SK-N-SH (cell line): ENCODE measurements around the gene PELI2. TPM values are rescaled to one million over a fixed set of nuclear protein-coding genes. Genes with fewer than 3 reads are reported as not detected.

Experiments
- CTCF ChIA-PET: fragments of 300-600, 350-600 bp; formaldehyde crosslinking; extraction: SDS; loops from one replicate; lab custom pipeline; 2021; lab: Yijun Ruan, JAX
- POLR2A ChIA-PET: fragments of 350-600 bp; sonication (Branson Sonifier 250); formaldehyde crosslinking; extraction: SDS; loops from one replicate; lab custom pipeline; 2020; ENCODE audit warnings: antibody characterized with exemption, inconsistent platforms; lab: Yijun Ruan, JAX
- DNase-seq: peaks from one replicate; pipeline ENCODE4 v3.0.0; 2012
- H2AFZ ChIP-seq: fragments of 200-600 bp; sonication (generic); 2 replicates; pipeline ENCODE4 v1.8.1; 2016; ENCODE audit warnings: antibody characterized with exemption, mild to moderate bottlenecking, low read depth
- H3F3A ChIP-seq: fragments of 200-600 bp; sonication (generic); replicated peaks from 2 replicates; pipeline ENCODE3; 2016; ENCODE audit warnings: antibody characterized with exemption, mild to moderate bottlenecking; ENCODE audit not compliant: insufficient read depth
- H3K27ac ChIP-seq, 2 experiments: fragments of 200-500 bp in 1 of 2; fragments of 200-600 bp in 1 of 2; sonication (Bioruptor generic) in 1 of 2; sonication (generic), shearing (Covaris generic) in 1 of 2; 2 replicates each; pipeline versions ENCODE4 v1.5.1 to v1.6.1; 2014 to 2016; ENCODE audit warnings: low read depth in 2 of 2, inconsistent platforms in 1 of 2, low read length in 1 of 2, mild to moderate bottlenecking in 1 of 2, mixed read lengths in 1 of 2
- H3K27me3 ChIP-seq: fragments of 200-600 bp; sonication (generic), shearing (Covaris generic); 2 replicates; pipeline ENCODE4 v1.6.1; 2016; ENCODE audit warnings: mixed run types; ENCODE audit not compliant: insufficient read depth
- H3K36me3 ChIP-seq, 2 experiments: fragments of 200-500 bp in 1 of 2; fragments of 200-600 bp in 1 of 2; sonication (Bioruptor generic) in 1 of 2; sonication (generic) in 1 of 2; replicated peaks in 1 of 2; 2 replicates each; pipeline versions ENCODE3 to v1.5.1; 2014 to 2016; ENCODE audit warnings: low read length in 1 of 2, mild to moderate bottlenecking in 1 of 2; ENCODE audit not compliant: insufficient read depth in 2 of 2, control insufficient read depth in 1 of 2
- H3K4me1 ChIP-seq, 2 experiments: fragments of 200-500 bp in 1 of 2; fragments of 200-600 bp in 1 of 2; sonication (Bioruptor generic) in 1 of 2; sonication (generic), shearing (Covaris generic) in 1 of 2; 2 replicates each; pipeline versions ENCODE4 v1.5.1 to v1.6.1; 2014 to 2016; ENCODE audit warnings: low read depth in 1 of 2, low read length in 1 of 2, mixed run types in 1 of 2; ENCODE audit not compliant: insufficient read depth in 2 of 2, control insufficient read depth in 1 of 2
- H3K4me2 ChIP-seq: fragments of 200-600 bp; sonication (generic), shearing (Covaris generic); 2 replicates; pipeline ENCODE4 v1.6.1; 2017; ENCODE audit warnings: mixed run types
- H3K4me3 ChIP-seq, 2 experiments: fragments of 200-500 bp in 1 of 2; fragments of 200-600 bp in 1 of 2; sonication (Bioruptor generic) in 1 of 2; sonication (generic), shearing (Covaris generic) in 1 of 2; 2 replicates each; pipeline versions ENCODE4 v1.5.1 to v1.8.1; 2014 to 2016; ENCODE audit warnings: low read depth in 2 of 2, inconsistent platforms in 1 of 2, low read length in 1 of 2, mild to moderate bottlenecking in 1 of 2, mixed read lengths in 1 of 2, moderate library complexity in 1 of 2
- H3K79me2 ChIP-seq: fragments of 200-600 bp; sonication (generic); 2 replicates; pipeline ENCODE4 v1.8.1; 2017; ENCODE audit warnings: mild to moderate bottlenecking; ENCODE audit not compliant: insufficient read depth
- H3K9ac ChIP-seq: fragments of 200-600 bp; sonication (generic); 2 replicates; pipeline ENCODE4 v1.6.1; 2017; ENCODE audit warnings: mixed run types
- H3K9me2 ChIP-seq: fragments of 200-600 bp; sonication (generic); 2 replicates; pipeline ENCODE4 v1.6.1; 2017; ENCODE audit warnings: mixed run types
- H3K9me3 ChIP-seq: fragments of 200-600 bp; sonication (generic); 2 replicates; pipeline ENCODE4 v1.6.1; 2017; ENCODE audit warnings: mixed run types, mild to moderate bottlenecking, moderate library complexity
- H4K20me1 ChIP-seq: fragments of 200-600 bp; sonication (generic); 2 replicates; pipeline ENCODE4 v1.6.1; 2017; ENCODE audit warnings: mild to moderate bottlenecking, mixed run types; ENCODE audit not compliant: insufficient read depth
- CHD2 ChIP-seq: fragments of 150-350 bp; IDR thresholded peaks from 2 replicates; pipeline ENCODE4 v1.6.1; 2018; ENCODE audit warnings: low read length; ENCODE audit not compliant: partially characterized antibody
- ELF1 ChIP-seq: IDR thresholded peaks from 2 replicates; pipeline ENCODE4 v1.4.0; 2012
- FOSL2 ChIP-seq: IDR thresholded peaks from 2 replicates; pipeline ENCODE4 v1.4.0; 2012; ENCODE audit warnings: low read depth, mild to moderate bottlenecking, moderate library complexity, borderline replicate concordance
- GABPA ChIP-seq: IDR thresholded peaks from 2 replicates; pipeline ENCODE4 v1.4.0; 2012; ENCODE audit warnings: low read depth, mild to moderate bottlenecking
- GATA2 ChIP-seq: sonication (generic); formaldehyde crosslinking; IDR thresholded peaks from 2 replicates; pipeline ENCODE4 v1.5.0; 2020; ENCODE audit warnings: mild to moderate bottlenecking, missing genetic modification reagents
- IRF3 ChIP-seq: fragments of 150-350 bp; IDR thresholded peaks from 2 replicates; pipeline ENCODE4 v1.6.1; 2016; ENCODE audit warnings: mild to moderate bottlenecking, low read depth, low read length
- JUND ChIP-seq: IDR thresholded peaks from 2 replicates; pipeline ENCODE4 v1.4.0; 2012
- MXI1 ChIP-seq: IDR thresholded peaks from 2 replicates; pipeline ENCODE4 v1.6.1; 2012; ENCODE audit warnings: mild to moderate bottlenecking, low read depth, low read length, improper control_type of control experiment
- NFIC ChIP-seq: IDR thresholded peaks from 2 replicates; pipeline ENCODE4 v1.4.0; 2012; ENCODE audit warnings: borderline replicate concordance
- POLR2AphosphoS5 ChIP-seq: IDR thresholded peaks from 2 replicates; pipeline ENCODE4 v1.6.1; 2012; ENCODE audit warnings: low read depth, low read length
- RAD21 ChIP-seq: IDR thresholded peaks from 2 replicates; pipeline ENCODE4 v1.6.1; 2012; ENCODE audit warnings: mild to moderate bottlenecking, low read length
- RCOR1 ChIP-seq: fragments of 150-350 bp; IDR thresholded peaks from 2 replicates; pipeline ENCODE4 v1.6.1; 2017; ENCODE audit warnings: antibody characterized with exemption, low read length
- REST ChIP-seq: IDR thresholded peaks from 2 replicates; pipeline ENCODE4 v1.6.1; 2012; ENCODE audit warnings: mild to moderate bottlenecking, low read depth, low read length, moderate library complexity
- SIN3A ChIP-seq: IDR thresholded peaks from 2 replicates; pipeline ENCODE4 v1.6.1; 2012; ENCODE audit warnings: low read depth, mild to moderate bottlenecking, low read length, moderate library complexity, borderline replicate concordance
- TAF1 ChIP-seq: IDR thresholded peaks from 2 replicates; pipeline ENCODE4 v1.6.1; 2012; ENCODE audit warnings: low read depth, mild to moderate bottlenecking, low read length, moderate library complexity, borderline replicate concordance
- TEAD4 ChIP-seq: IDR thresholded peaks from 2 replicates; pipeline ENCODE4 v1.4.0; 2012; ENCODE audit warnings: mild to moderate bottlenecking, borderline replicate concordance; ENCODE audit not compliant: insufficient read depth
- WGBS: methylation state at CpG from one replicate; pipeline ENCODE4 v1.1.6; 2017; ENCODE audit warnings: low lambda C conversion rate; 5-methylcytosine and 5-hydroxymethylcytosine counted together
- polyA plus RNA-seq, 3 experiments: library from polyadenylated mRNA; depleted of rRNA; stranded (reverse); fragments of >200 nt; gene quantifications; 2 replicates each; pipeline ENCODE4 v1.2.3, GENCODE V29; 2012

PELI2 gene
- polyA plus RNA-seq, 1 of the 3 experiments (the other 2 are of a cell fraction) = not detected

- Histone ChIP-seq H3F3A (no peaks in the 10 kb centered on the region), H3K4me3 (no peak overlapping the region), H4K20me1 (no peaks in the 10 kb centered on the region), H2AFZ (no peak overlapping the region), H3K36me3 (no peaks in the 10 kb centered on the region), H3K9me2 (no peaks in the 10 kb centered on the region), H3K27ac (no peak overlapping the region), H3K27me3 (no peaks in the 10 kb centered on the region), H3K9me3 (no peaks in the 10 kb centered on the region; the same call in 1 of the 2 replicates), H3K79me2 (no peaks in the 10 kb centered on the region), H3K9ac (no peak overlapping the region), H3K4me2 (no peak overlapping the region), H3K4me1 (no peaks in the 10 kb centered on the region)
- TF ChIP-seq GATA2 (CRISPR knock-in tag) (no peak), IRF3 (no peak), TAF1 (no peak), CHD2 (no peak), POLR2AphosphoS5 (no peak), GABPA (no peak), ELF1 (no peak), FOSL2 (no peak), NFIC (no peak), TEAD4 (no peak), SIN3A (no peak), RCOR1 (no peak), RAD21 (no peak), MXI1 (no peak), REST (no peak), JUND (no peak)
- ChIA-PET CTCF (no interaction called here), POLR2A (no interaction called here)
- WGBS = 12% methylated on average over 4 of the region's 4 CpGs
- no peak for DNase-seq
Measured at GRCh38 chr14:56159066-56159465, 40.9 kb downstream of the PELI2 start.
